Brain microvascular endothelial cell (primary cell): Measurements from ENCODE around the gene TOE1.
A peak's percentile ranks its signal among the peaks of the same experiment; 100 is the strongest.

Source experiments
- DNase-seq: peaks from one replicate; pipeline ENCODE4 v3.0.0-alpha.2; 2020
- H3K27ac ChIP-seq: fragments of 250-450 bp; sonication (Bioruptor Pico); 2 replicates; pipeline ENCODE4 v1.5.1; 2020; ENCODE audit warnings: mild to moderate bottlenecking, moderate library complexity
- H3K27me3 ChIP-seq: fragments of 250-450 bp; sonication (Bioruptor Pico); replicated peaks from 2 replicates; pipeline ENCODE4 v1.5.1; 2020; ENCODE audit warnings: mild to moderate bottlenecking
- H3K36me3 ChIP-seq: fragments of 250-450 bp; sonication (Bioruptor Pico); replicated peaks from 2 replicates; pipeline ENCODE4 v1.5.1; 2020; ENCODE audit warnings: mild to moderate bottlenecking
- H3K4me3 ChIP-seq: 2 replicates; pipeline ENCODE4 v1.5.1; 2011; ENCODE audit warnings: low read depth, mild to moderate bottlenecking, control low read depth, low read length, moderate library complexity
- in situ Hi-C: cut with HindIII; loops from 2 replicates; pipeline ENCODE4 v1.10.0; 2017; ENCODE audit warnings: low sequenced_read_pairs, low pct_ligation_motif_present
- TF ChIP-seq, protein P1 (sequence below): IDR thresholded peaks from 2 replicates; pipeline ENCODE4 v1.5.1; 2011; ENCODE audit warnings: low read depth, mild to moderate bottlenecking, moderate library complexity, low read length, control low read depth, inconsistent platforms; ENCODE audit errors: missing control alignments

Gene TOE1

GRCh38 chr1:45337630-45338325, 2.2 kb upstream of the TOE1 start:
- no peaks in the 10 kb centered on the region for H3K27me3 ChIP-seq
- no peak for DNase-seq
- in situ Hi-C loops: no loop called here
- peaks cover 10% of the 10 kb centered on the region for H3K36me3 ChIP-seq
- no peak overlapping the region for H3K27ac ChIP-seq
- no peak overlapping the region for H3K4me3 ChIP-seq
- TF ChIP-seq, protein P1, sequence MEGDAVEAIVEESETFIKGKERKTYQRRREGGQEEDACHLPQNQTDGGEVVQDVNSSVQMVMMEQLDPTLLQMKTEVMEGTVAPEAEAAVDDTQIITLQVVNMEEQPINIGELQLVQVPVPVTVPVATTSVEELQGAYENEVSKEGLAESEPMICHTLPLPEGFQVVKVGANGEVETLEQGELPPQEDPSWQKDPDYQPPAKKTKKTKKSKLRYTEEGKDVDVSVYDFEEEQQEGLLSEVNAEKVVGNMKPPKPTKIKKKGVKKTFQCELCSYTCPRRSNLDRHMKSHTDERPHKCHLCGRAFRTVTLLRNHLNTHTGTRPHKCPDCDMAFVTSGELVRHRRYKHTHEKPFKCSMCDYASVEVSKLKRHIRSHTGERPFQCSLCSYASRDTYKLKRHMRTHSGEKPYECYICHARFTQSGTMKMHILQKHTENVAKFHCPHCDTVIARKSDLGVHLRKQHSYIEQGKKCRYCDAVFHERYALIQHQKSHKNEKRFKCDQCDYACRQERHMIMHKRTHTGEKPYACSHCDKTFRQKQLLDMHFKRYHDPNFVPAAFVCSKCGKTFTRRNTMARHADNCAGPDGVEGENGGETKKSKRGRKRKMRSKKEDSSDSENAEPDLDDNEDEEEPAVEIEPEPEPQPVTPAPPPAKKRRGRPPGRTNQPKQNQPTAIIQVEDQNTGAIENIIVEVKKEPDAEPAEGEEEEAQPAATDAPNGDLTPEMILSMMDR: no peak

DNA sequence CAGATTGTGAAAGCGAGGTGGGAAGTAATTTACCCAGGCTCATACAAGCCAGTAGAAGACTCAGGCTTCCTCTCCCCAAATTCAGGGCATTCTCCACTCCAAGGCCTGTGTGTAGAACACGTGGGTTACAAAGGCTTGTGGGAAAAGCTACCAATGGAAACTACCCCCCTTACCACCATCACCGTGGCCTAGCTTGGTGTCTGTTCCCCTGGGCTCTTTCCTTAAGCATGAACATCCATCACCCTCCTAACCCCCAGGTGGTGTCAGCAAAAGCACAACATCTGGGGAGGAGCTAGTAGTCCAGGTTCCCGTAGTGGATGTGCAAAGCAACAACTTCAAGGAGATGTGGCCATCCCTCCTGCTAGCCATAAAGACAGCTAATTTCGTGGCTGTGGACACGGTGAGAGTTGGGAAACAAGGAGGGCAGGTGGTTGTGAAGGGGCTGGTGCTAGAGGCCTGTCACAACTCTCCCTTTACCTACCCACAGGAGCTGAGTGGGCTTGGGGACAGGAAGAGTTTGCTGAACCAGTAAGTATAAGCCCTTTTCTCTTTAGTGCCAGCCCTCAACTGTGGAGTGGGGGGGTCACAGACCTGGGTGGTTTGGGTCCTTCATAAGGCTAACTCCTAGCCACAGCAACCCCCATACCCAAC, 971 bp downstream of the TOE1 start:
- Histone ChIP-seq H3K4me3 (peak overlapping the region; percentile 93), H3K36me3 (peaks cover 17% of the 10 kb centered on the region), H3K27me3 (no peaks in the 10 kb centered on the region), H3K27ac (peak overlapping the region; percentile 86)
- TF ChIP-seq, protein P1: no peak
- in situ Hi-C loops: no loop called here
- DNase-seq: no peak

GRCh38 chr1:45344499-45344898, 4.5 kb downstream of the TOE1 start:
- in situ Hi-C loops: no loop called here
- TF ChIP-seq, protein P1: no peak
- Histone ChIP-seq H3K27ac (no peak overlapping the region), H3K4me3 (no peak overlapping the region), H3K27me3 (no peaks in the 10 kb centered on the region), H3K36me3 (peaks cover 17% of the 10 kb centered on the region)
- no peak for DNase-seq

DNA sequence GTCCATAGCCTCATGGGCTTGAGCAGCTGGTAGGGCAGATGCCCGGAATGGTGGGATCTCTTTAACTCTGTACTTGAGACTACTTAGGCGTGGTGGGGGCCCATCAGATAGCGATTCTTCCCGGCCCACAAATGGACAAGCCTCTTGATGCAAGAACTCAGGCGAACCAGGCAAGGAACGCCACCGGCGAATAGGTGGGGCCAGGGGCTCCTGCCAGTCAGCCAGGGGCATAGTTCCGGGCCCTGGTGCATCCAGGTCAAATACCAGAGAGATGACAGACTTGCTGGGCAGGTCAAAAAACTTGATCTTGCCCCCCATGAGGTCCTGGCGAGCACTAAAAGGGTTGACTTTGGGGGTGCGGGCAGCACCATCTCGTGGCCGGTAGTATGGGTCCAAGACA, 5.0 kb downstream of the TOE1 start:
- H3K36me3 ChIP-seq: peaks cover 17% of the 10 kb centered on the region
- in situ Hi-C loops: no loop called here
- H3K27ac ChIP-seq: no peak overlapping the region
- TF ChIP-seq, protein P1: no peak
- no peak for DNase-seq
- H3K4me3 ChIP-seq: no peak overlapping the region
- no peaks in the 10 kb centered on the region for H3K27me3 ChIP-seq

DNA sequence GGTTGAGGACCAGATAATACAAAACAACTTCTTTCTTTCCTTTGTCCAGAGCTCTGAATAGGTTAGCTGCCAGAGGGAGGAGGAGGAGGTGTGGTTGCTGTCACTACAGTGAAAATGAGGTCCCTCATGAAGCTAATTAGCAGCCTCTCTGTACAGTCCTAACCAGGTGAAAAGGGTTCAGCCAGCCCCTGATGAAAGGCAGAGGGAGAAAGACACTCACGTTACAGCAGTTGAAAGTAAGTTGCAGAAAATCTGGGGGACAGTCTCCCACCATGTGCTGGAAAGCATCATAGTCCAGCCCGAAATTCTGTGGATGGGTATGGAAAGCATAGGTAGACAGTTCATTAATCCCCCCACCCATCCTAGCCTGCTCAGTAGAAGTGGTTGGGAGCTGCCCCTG, 6.5 kb downstream of the TOE1 start:
- no peak for DNase-seq
- TF ChIP-seq, protein P1: no peak
- in situ Hi-C loops: no loop called here
- Histone ChIP-seq H3K27me3 (no peaks in the 10 kb centered on the region), H3K36me3 (peaks cover 17% of the 10 kb centered on the region), H3K4me3 (no peak overlapping the region), H3K27ac (no peak overlapping the region)
